GM23338 (cell line): ENCODE results near the gene NAA80. TPM values are rescaled to one million over a fixed set of nuclear protein-coding genes. Genes with fewer than 3 reads are reported as not detected.
A peak's percentile ranks its signal among the peaks of the same experiment; 100 is the strongest.

Experiments
- ATAC-seq: fragments of 200-7000 bp; cut with Tn5 transposase; 3 replicates; pipeline ENCODE4 v1.9.1; 2020
- DNase-seq: peaks from one replicate; pipeline ENCODE4 v3.0.0-alpha.2; 2015; ENCODE audit warnings: low spot score
- H2AFZ ChIP-seq: fragments of 200-600 bp; sonication (generic); 2 replicates; pipeline ENCODE4 v1.8.0; 2016; ENCODE audit warnings: antibody characterized with exemption, mild to moderate bottlenecking, moderate library complexity
- H3F3A ChIP-seq: fragments of 200-600 bp; sonication (generic); replicated peaks from 2 replicates; pipeline ENCODE4 v1.8.0; 2017; ENCODE audit warnings: antibody characterized with exemption, mixed run types, low read depth
- H3K27ac ChIP-seq: fragments of 200-600 bp; sonication (generic); 2 replicates; pipeline ENCODE4 v1.6.1; 2016; ENCODE audit warnings: low read depth
- H3K27me3 ChIP-seq: fragments of 200-600 bp; sonication (generic); 2 replicates; pipeline ENCODE4 v1.8.0; 2016; ENCODE audit warnings: mild to moderate bottlenecking, mixed run types, moderate library complexity; ENCODE audit not compliant: insufficient read depth
- H3K36me3 ChIP-seq: fragments of 200-600 bp; sonication (generic); 2 replicates; pipeline ENCODE4 v1.8.0; 2016; ENCODE audit warnings: mild to moderate bottlenecking; ENCODE audit not compliant: insufficient read depth
- H3K4me1 ChIP-seq: fragments of 200-600 bp; sonication (generic); 2 replicates; pipeline ENCODE4 v1.8.0; 2016; ENCODE audit warnings: mild to moderate bottlenecking, moderate library complexity; ENCODE audit not compliant: insufficient read depth
- H3K4me2 ChIP-seq: fragments of 200-600 bp; sonication (generic); 2 replicates; pipeline ENCODE4 v1.7.1; 2017; ENCODE audit warnings: mixed run types
- H3K4me3 ChIP-seq: fragments of 200-600 bp; sonication (generic); 2 replicates; pipeline ENCODE4 v1.6.1; 2016; ENCODE audit warnings: mixed run types
- H3K79me2 ChIP-seq: fragments of 200-600 bp; sonication (generic); replicated peaks from 2 replicates; pipeline ENCODE4 v1.8.0; 2017; ENCODE audit warnings: mild to moderate bottlenecking; ENCODE audit not compliant: insufficient read depth
- H3K9me2 ChIP-seq: fragments of 200-600 bp; sonication (generic); 2 replicates; pipeline ENCODE4 v1.8.0; 2017; ENCODE audit not compliant: insufficient read depth
- H4K20me1 ChIP-seq: fragments of 200-600 bp; sonication (generic); replicated peaks from 2 replicates; pipeline ENCODE4 v1.8.0; 2017; ENCODE audit warnings: mild to moderate bottlenecking; ENCODE audit not compliant: insufficient read depth
- H3K27ac Mint-ChIP-seq: 2 replicates; pipeline ENCODE4 v1.8.0; 2020; ENCODE audit warnings: inconsistent platforms, mild to moderate bottlenecking, moderate library complexity, mixed read lengths
- H3K27me3 Mint-ChIP-seq: 3 replicates; pipeline ENCODE4 v1.8.0; 2022; ENCODE audit warnings: low read depth, mild to moderate bottlenecking, moderate library complexity, mixed read lengths, inconsistent platforms; ENCODE audit not compliant: insufficient read depth, poor library complexity
- H3K36me3 Mint-ChIP-seq: 3 replicates; pipeline ENCODE4 v1.8.0; 2021; ENCODE audit warnings: low read depth, mild to moderate bottlenecking, inconsistent platforms, moderate library complexity, mixed read lengths
- H3K4me1 Mint-ChIP-seq: 3 replicates; pipeline ENCODE4 v1.8.0; 2020; ENCODE audit warnings: mild to moderate bottlenecking, inconsistent platforms, mixed read lengths
- H3K4me3 Mint-ChIP-seq: 3 replicates; pipeline ENCODE4 v1.8.0; 2021; ENCODE audit warnings: moderate library complexity, mild to moderate bottlenecking, inconsistent platforms, mixed read lengths
- H3K9me3 Mint-ChIP-seq: 3 replicates; pipeline ENCODE4 v1.8.0; 2020; ENCODE audit warnings: moderate library complexity, mild to moderate bottlenecking, inconsistent platforms, mixed read lengths
- CREB1 ChIP-seq: fragments of 250-450 bp; sonication (Bioruptor Pico); IDR thresholded peaks from 2 replicates; pipeline ENCODE4 v1.5.0; 2020; ENCODE audit warnings: low read depth, mild to moderate bottlenecking, moderate library complexity
- CTCF ChIP-seq, 2 experiments: fragments of 200-600 bp in 1 of 2; sonication (generic) in 1 of 2; conservative IDR thresholded peaks; 2 replicates each; pipeline versions ENCODE4 v1.5.1 to v1.6.1; 2016 to 2017; ENCODE audit warnings: antibody characterized with exemption in 2 of 2, low read depth in 2 of 2, mild to moderate bottlenecking in 2 of 2, moderate library complexity in 1 of 2
- ETS1 ChIP-seq: IDR thresholded peaks from 2 replicates; pipeline ENCODE4 v1.6.1; 2016; ENCODE audit warnings: antibody characterized with exemption
- EZH2 ChIP-seq: fragments of 200-600 bp; sonication (generic); IDR thresholded peaks from one replicate; pipeline ENCODE4 v1.8.0; 2017; ENCODE audit warnings: antibody characterized with exemption, mild to moderate bottlenecking, low read depth; ENCODE audit not compliant: unreplicated experiment
- EZH2phosphoT487 ChIP-seq: fragments of 200-600 bp; sonication (generic); IDR thresholded peaks from one replicate; pipeline ENCODE4 v1.8.1; 2018; ENCODE audit warnings: antibody characterized with exemption; ENCODE audit not compliant: unreplicated experiment
- JUNB ChIP-seq: IDR thresholded peaks from one replicate; pipeline ENCODE4 v1.6.1; 2016; ENCODE audit warnings: antibody characterized with exemption; ENCODE audit not compliant: unreplicated experiment
- NANOG ChIP-seq: IDR thresholded peaks from 2 replicates; pipeline ENCODE4 v1.6.1; 2016; ENCODE audit warnings: antibody characterized with exemption, borderline replicate concordance
- POLR2AphosphoS5 ChIP-seq: IDR thresholded peaks from 2 replicates; pipeline ENCODE4 v1.6.1; 2016; ENCODE audit warnings: antibody characterized with exemption, low read depth
- REST ChIP-seq: IDR thresholded peaks from one replicate; pipeline ENCODE4 v1.6.1; 2018; ENCODE audit warnings: antibody characterized with exemption; ENCODE audit not compliant: unreplicated experiment
- STAT1 ChIP-seq: IDR thresholded peaks from one replicate; pipeline ENCODE4 v1.6.1; 2016; ENCODE audit warnings: antibody characterized with exemption; ENCODE audit not compliant: unreplicated experiment
- ZNF114 ChIP-seq: fragments of 250-450 bp; sonication (Bioruptor Pico); IDR thresholded peaks from 2 replicates; pipeline ENCODE4 v1.5.0; 2020; ENCODE audit warnings: mild to moderate bottlenecking, moderate library complexity
- ZNF331 ChIP-seq: fragments of 250-450 bp; sonication (Bioruptor Pico); IDR thresholded peaks from 2 replicates; pipeline ENCODE4 v1.5.0; 2020; ENCODE audit warnings: low read depth, mild to moderate bottlenecking, moderate library complexity
- ZNF462 ChIP-seq: fragments of 250-450 bp; sonication (Bioruptor Pico); IDR thresholded peaks from 2 replicates; pipeline ENCODE4 v1.5.0; 2020; ENCODE audit warnings: mild to moderate bottlenecking, moderate library complexity
- polyA plus RNA-seq: library from polyadenylated mRNA; unstranded; fragments of >200 nt; fragmentation: Nextera tagmentation; extraction: Ambion mirVana; gene quantifications from 2 replicates; pipeline ENCODE4 v1.2.1, GENCODE V29; 2016
- total RNA-seq: library from RNA; depleted of rRNA; stranded (reverse); fragments of >200 nt; shearing (Covaris generic); gene quantifications from 2 replicates; pipeline ENCODE4 v1.2.3, GENCODE V29; 2014

The NAA80 gene
- total and polyA plus RNA-seq, 2 experiments from 2014 or later, result 12.1 to 16.7 TPM

GRCh38 chr3:50261505-50261904 lies 37.7 kb downstream of the NAA80 start:
- peak overlapping the region; percentile 83; the same call in 1 of the 2 replicates for H3K4me2 ChIP-seq
- H4K20me1 ChIP-seq, result no peaks in the 10 kb centered on the region; the same call in 1 of the 2 replicates
- H3K27ac ChIP-seq, result no peak overlapping the region
- H3K4me3 ChIP-seq, result no peak overlapping the region
- no peak for DNase-seq
- H2AFZ ChIP-seq, result no peak overlapping the region
- Mint-ChIP-seq H3K27ac (no peak overlapping the region; the same call in 1 of the 2 replicates), H3K9me3 (no peaks in the 10 kb centered on the region), H3K4me3 (peak overlapping the region; percentile 48), H3K4me1 (peaks cover 46% of the 10 kb centered on the region), H3K27me3 (peaks cover 27% of the 10 kb centered on the region), H3K36me3 (peaks cover 32% of the 10 kb centered on the region)
- peaks cover 34% of the 10 kb centered on the region for H3K4me1 ChIP-seq
- no peak for ATAC-seq
- no peaks in the 10 kb centered on the region for H3K79me2 ChIP-seq
- no peaks in the 10 kb centered on the region for H3K9me2 ChIP-seq
- H3F3A ChIP-seq, result peaks cover 33% of the 10 kb centered on the region
- H3K36me3 ChIP-seq, result peaks cover 10% of the 10 kb centered on the region
- H3K27me3 ChIP-seq, result no peaks in the 10 kb centered on the region
- TF ChIP-seq ETS1 (no peak), POLR2AphosphoS5 (no peak), JUNB (no peak), STAT1 (no peak), ZNF462 (CRISPR knock-in tag) (no peak), CTCF (conservative IDR thresholded peaks at IDR 0.05; ENCODE audit: low read depth in 2 of 2) (no peak), NANOG (no peak), CREB1 (CRISPR knock-in tag) (no peak), REST (no peak), ZNF331 (CRISPR knock-in tag) (no peak), ZNF114 (CRISPR knock-in tag) (no peak), EZH2 (no peak), EZH2phosphoT487 (no peak)
